ENCODE results near the gene MPDU1. TPM values are rescaled to one million over a fixed set of nuclear protein-coding genes. Genes with fewer than 3 reads are reported as not detected.

MPDU1 gene
- total and polyA plus RNA-seq, 2 of the 13 experiments (the other 11 are each of a cell fraction or from before 2014, with no cell fraction given), result 112 to 167 TPM

DNA sequence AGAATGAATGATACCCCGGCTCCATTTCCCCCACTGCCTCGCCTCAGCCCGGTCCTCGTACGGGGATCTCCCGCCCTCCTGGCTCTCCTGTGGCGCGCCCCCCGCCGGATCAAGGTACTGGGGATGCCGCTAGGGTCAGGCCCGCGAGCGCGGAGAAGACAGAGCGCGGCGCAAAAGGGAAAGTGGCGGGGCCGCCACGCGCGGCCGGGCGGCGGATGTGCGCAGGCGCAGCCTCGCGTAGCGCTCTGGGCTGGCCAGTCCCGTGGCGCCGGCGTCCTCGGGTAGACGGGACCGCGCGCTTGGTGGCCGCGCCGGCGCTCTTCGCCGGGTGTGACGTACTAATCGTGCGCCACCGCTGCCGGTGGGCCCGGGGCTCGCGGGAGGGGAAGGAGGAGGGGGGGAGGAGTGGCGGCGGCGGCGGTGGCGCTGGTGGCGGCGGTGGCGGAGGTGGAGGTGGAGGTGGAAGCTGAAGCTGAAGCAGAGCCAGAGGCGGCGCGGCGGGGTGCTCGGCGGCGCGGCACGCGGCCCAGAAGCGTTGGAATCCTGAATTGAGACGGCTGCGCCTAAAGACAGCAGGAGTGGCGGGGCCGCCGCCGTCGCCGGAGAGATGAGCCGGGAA lies 22.0 kb upstream of the MPDU1 start, which contains the start of gene SENP3 (continued):
- no peak for TF ChIP-seq KLF15 (CRISPR knock-in tag; IDR thresholded peaks at IDR 0.05; ENCODE audit: borderline replicate concordance)
- TF ChIP-seq, protein P1, sequence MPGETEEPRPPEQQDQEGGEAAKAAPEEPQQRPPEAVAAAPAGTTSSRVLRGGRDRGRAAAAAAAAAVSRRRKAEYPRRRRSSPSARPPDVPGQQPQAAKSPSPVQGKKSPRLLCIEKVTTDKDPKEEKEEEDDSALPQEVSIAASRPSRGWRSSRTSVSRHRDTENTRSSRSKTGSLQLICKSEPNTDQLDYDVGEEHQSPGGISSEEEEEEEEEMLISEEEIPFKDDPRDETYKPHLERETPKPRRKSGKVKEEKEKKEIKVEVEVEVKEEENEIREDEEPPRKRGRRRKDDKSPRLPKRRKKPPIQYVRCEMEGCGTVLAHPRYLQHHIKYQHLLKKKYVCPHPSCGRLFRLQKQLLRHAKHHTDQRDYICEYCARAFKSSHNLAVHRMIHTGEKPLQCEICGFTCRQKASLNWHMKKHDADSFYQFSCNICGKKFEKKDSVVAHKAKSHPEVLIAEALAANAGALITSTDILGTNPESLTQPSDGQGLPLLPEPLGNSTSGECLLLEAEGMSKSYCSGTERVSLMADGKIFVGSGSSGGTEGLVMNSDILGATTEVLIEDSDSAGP (CRISPR knock-in tag; IDR thresholded peaks at IDR 0.05; ENCODE audit: borderline replicate concordance), result no peak
- no peak for TF ChIP-seq ZSCAN12 (CRISPR knock-in tag; IDR thresholded peaks at IDR 0.05)
- no peak for TF ChIP-seq CAMTA2 (CRISPR knock-in tag; IDR thresholded peaks at IDR 0.05; ENCODE audit: borderline replicate concordance)
- no peak for TF ChIP-seq TBL1XR1 (IDR thresholded peaks at IDR 0.05; ENCODE audit: borderline replicate concordance, low read length, partially characterized antibody)
- TF ChIP-seq, protein P2, sequence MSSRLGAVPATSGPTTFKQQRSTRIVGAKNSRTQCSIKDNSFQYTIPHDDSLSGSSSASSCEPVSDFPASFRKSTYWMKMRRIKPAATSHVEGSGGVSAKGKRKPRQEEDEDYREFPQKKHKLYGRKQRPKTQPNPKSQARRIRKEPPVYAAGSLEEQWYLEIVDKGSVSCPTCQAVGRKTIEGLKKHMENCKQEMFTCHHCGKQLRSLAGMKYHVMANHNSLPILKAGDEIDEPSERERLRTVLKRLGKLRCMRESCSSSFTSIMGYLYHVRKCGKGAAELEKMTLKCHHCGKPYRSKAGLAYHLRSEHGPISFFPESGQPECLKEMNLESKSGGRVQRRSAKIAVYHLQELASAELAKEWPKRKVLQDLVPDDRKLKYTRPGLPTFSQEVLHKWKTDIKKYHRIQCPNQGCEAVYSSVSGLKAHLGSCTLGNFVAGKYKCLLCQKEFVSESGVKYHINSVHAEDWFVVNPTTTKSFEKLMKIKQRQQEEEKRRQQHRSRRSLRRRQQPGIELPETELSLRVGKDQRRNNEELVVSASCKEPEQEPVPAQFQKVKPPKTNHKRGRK (CRISPR knock-in tag; IDR thresholded peaks at IDR 0.05), result no peak
- TF ChIP-seq ZSCAN29 (CRISPR knock-in tag; conservative IDR thresholded peaks at IDR 0.05), result no peak
- 0 out of 2 replicates have a peak, but pooled peaks have one; percentile 19 for TF ChIP-seq CCDC6 (CRISPR knock-in tag; IDR thresholded peaks at IDR 0.05)
- peak; percentile 90 for TF ChIP-seq PHF20 (CRISPR knock-in tag; IDR thresholded peaks at IDR 0.05)
- TF ChIP-seq, protein P3, sequence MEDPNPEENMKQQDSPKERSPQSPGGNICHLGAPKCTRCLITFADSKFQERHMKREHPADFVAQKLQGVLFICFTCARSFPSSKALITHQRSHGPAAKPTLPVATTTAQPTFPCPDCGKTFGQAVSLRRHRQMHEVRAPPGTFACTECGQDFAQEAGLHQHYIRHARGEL (CRISPR knock-in tag; IDR thresholded peaks at IDR 0.05), result no peak; the same call in 1 of the 2 replicates
- no peak for TF ChIP-seq ZNF775 (CRISPR knock-in tag; IDR thresholded peaks at IDR 0.05; ENCODE audit: borderline replicate concordance)
- no peak for TF ChIP-seq HDAC6 (IDR thresholded peaks at IDR 0.05; ENCODE audit: low read depth, low read length)
- no peak for TF ChIP-seq TP53 (CRISPR knock-in tag; conservative IDR thresholded peaks at IDR 0.05)
- 0 out of 2 replicates have a peak, but pooled peaks have one; percentile 80 for TF ChIP-seq SRY (CRISPR knock-in tag; IDR thresholded peaks at IDR 0.05)
- TF ChIP-seq SNAI1 (CRISPR knock-in tag; IDR thresholded peaks at IDR 0.05; ENCODE audit: borderline replicate concordance), result 0 out of 2 replicates have a peak, but pooled peaks have one; percentile 56
- TF ChIP-seq CENPT (CRISPR knock-in tag; IDR thresholded peaks at IDR 0.05; ENCODE audit: low read depth), result no peak
- peak; percentile 78 for TF ChIP-seq DMAP1 (CRISPR knock-in tag; IDR thresholded peaks at IDR 0.05)
- TF ChIP-seq SKI (IDR thresholded peaks at IDR 0.05; ENCODE audit: partially characterized antibody), result peak; percentile 27
- 0 out of 2 replicates have a peak, but pooled peaks have one; percentile 42 for TF ChIP-seq DR1 (CRISPR knock-in tag; IDR thresholded peaks at IDR 0.05)
- TF ChIP-seq JARID2 (CRISPR knock-in tag; IDR thresholded peaks at IDR 0.05; ENCODE audit: insufficient replicate concordance), result peak; percentile 18
- no peak; the same call in 1 of the 2 replicates for TF ChIP-seq BRCA1 (CRISPR knock-in tag; IDR thresholded peaks at IDR 0.05)
- peak; percentile 88 for TF ChIP-seq KDM5B (CRISPR knock-in tag; IDR thresholded peaks at IDR 0.05; ENCODE audit: borderline replicate concordance)
- peak; percentile 72 for TF ChIP-seq ZFY (CRISPR knock-in tag; IDR thresholded peaks at IDR 0.05)
- peak; percentile 24; the same call in 1 of the 2 replicates for TF ChIP-seq ZNF891 (CRISPR knock-in tag; IDR thresholded peaks at IDR 0.05)
- peak; percentile 56 for TF ChIP-seq ZNF543 (CRISPR knock-in tag; IDR thresholded peaks at IDR 0.05)
- TF ChIP-seq, protein P4, sequence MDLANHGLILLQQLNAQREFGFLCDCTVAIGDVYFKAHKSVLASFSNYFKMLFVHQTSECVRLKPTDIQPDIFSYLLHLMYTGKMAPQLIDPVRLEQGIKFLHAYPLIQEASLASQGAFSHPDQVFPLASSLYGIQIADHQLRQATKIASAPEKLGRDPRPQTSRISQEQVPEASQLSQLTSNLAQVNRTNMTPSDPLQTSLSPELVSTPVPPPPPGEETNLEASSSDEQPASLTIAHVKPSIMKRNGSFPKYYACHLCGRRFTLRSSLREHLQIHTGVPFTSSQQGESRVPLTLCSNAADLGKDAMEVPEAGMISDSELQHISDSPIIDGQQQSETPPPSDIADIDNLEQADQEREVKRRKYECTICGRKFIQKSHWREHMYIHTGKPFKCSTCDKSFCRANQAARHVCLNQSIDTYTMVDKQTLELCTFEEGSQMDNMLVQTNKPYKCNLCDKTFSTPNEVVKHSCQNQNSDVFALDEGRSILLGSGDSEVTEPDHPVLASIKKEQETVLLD (CRISPR knock-in tag; IDR thresholded peaks at IDR 0.05; ENCODE audit: low read depth), result peak; percentile 97

Data from HepG2 (cell line).